Activated T-helper 17 cell treated with anti-CD3 and anti-CD28 coated beads, Interleukin-2, amount 50 U/mL, for 72 hours (primary cell): ENCODE results near the gene KRTAP10-6. TPM values are rescaled to one million over a fixed set of nuclear protein-coding genes. Genes with fewer than 3 reads are reported as not detected.
"Not testable (repeated sequence)": the region's sequence is repeated elsewhere in the genome, so short reads cannot be mapped to it uniquely, and the experiment has no call there.

Experiments
- ATAC-seq: fragments of 150-1000 bp; cut with Tn5 transposase; replicated peaks from 2 replicates; pipeline ENCODE4 v1.10.0; 2021; ENCODE audit warnings: mild to moderate bottlenecking, moderate library complexity
- H3K27ac Mint-ChIP-seq: one replicate; pipeline ENCODE4 v1.8.0; 2022; ENCODE audit warnings: mixed read lengths
- H3K27me3 Mint-ChIP-seq: one replicate; pipeline ENCODE4 v1.8.0; 2022; ENCODE audit warnings: mixed read lengths
- H3K36me3 Mint-ChIP-seq: one replicate; pipeline ENCODE4 v1.8.0; 2022; ENCODE audit warnings: low read depth, mild to moderate bottlenecking, mixed read lengths
- H3K4me1 Mint-ChIP-seq: one replicate; pipeline ENCODE4 v1.8.0; 2022; ENCODE audit warnings: mixed read lengths
- H3K4me3 Mint-ChIP-seq: one replicate; pipeline ENCODE4 v1.8.0; 2022; ENCODE audit warnings: mild to moderate bottlenecking, mixed read lengths
- H3K9me3 Mint-ChIP-seq: one replicate; pipeline ENCODE4 v1.8.0; 2022; ENCODE audit warnings: mixed read lengths
- total RNA-seq, 2 donors: library from RNA; stranded (reverse); gene quantifications; one replicate each; pipeline ENCODE4 v1.2.3, GENCODE V29; 2022

The KRTAP10-6 gene
- total RNA-seq, 2 donors from 2014 or later = not detected

DNA sequence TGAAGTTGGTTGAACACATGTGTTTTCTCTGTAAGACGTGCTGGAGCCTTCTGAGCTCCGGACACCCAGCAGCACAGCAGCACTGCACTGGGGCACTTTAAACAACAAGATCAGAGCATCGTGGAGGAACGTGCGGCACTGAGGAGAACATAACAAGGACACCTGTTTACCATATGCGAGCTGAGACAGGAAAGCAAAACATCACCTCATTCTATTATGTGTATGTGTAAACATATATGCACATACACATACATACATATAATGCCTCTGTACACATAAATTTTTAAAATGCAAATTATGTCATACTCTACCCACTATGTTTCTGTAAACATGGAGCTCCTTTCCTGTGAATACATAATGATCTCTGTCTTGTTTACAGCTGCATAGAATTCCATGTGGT lies 3.2 kb upstream of the KRTAP10-6 start:
- Mint-ChIP-seq H3K9me3 (peaks cover 5% of the 10 kb centered on the region), H3K27me3 (peaks cover 4% of the 10 kb centered on the region), H3K4me1 (no peaks in the 10 kb centered on the region), H3K36me3 (no peaks in the 10 kb centered on the region), H3K4me3 (no peak overlapping the region), H3K27ac (no peak overlapping the region)
- no peak for ATAC-seq

DNA sequence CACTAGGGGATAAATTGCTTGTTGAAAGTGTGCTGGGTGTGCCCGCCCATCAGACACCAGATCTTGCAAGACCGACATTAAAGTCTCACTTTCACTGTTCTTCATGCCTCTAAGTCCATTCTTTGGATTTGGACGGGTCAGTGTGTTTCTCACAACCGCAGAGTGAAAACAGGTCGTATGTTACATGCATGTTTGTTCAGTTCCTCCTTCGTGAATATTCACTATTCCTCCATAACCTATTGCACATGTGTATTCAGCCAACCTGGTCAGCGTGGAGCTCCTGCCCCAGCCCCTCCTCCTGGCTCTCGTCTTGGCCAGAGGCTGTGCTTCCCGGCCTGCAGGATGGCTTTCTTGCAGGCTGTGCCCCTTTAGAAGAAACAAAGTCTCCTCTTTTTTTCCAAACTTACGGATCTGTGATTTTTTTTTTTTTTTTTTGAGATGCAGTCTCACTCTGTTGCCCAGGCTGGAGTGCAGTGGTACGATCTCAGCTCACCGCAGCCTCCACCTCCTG lies 2.2 kb upstream of the KRTAP10-6 start:
- no peaks in the 10 kb centered on the region for H3K36me3 Mint-ChIP-seq
- H3K27ac Mint-ChIP-seq = no peak overlapping the region
- peaks cover 5% of the 10 kb centered on the region for H3K9me3 Mint-ChIP-seq
- ATAC-seq = no peak
- H3K4me3 Mint-ChIP-seq = no peak overlapping the region
- peaks cover 4% of the 10 kb centered on the region for H3K27me3 Mint-ChIP-seq
- no peaks in the 10 kb centered on the region for H3K4me1 Mint-ChIP-seq

DNA sequence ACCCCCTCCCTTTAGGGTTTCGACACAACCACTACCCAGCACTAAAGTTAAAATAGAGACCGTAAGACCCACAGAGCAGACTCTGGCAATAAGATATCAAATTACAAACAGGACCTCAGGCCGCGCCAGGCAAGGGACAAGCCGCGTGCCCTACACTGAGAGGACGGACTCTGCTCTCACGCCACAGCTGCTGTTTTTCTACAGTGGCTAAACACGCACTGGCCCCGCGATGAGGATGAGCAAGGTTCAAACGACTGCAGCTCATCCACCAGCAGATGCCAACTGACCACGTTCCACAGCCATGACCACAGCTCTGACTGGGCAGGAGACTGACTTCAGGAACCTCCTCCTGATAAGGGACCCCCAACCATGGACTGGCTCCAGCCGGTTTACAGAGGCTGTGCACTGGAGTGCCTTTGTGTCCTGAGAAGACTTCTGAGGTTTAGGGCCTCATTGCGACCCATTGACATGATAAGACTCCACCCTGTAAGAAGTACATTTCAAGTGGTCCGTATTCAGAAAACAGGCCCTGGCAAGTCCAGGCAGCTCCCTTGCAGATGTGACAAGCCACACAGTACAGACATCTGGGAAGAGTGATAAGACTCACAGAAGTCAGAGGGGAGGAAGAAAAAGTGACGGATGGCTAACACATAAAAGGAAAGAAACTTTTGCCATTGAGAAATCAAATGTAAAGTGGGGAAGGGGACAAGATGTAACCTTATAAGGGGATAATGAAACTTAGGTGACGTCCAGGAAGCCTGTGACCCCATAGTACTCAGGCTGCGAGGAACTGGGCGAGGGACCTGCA lies 1.5 kb upstream of the KRTAP10-6 start:
- peaks cover 4% of the 10 kb centered on the region for H3K9me3 Mint-ChIP-seq
- no peak overlapping the region for H3K4me3 Mint-ChIP-seq
- H3K4me1 Mint-ChIP-seq = no peaks in the 10 kb centered on the region
- H3K36me3 Mint-ChIP-seq = no peaks in the 10 kb centered on the region
- no peak for ATAC-seq
- peaks cover 7% of the 10 kb centered on the region for H3K27me3 Mint-ChIP-seq
- no peak overlapping the region for H3K27ac Mint-ChIP-seq

DNA sequence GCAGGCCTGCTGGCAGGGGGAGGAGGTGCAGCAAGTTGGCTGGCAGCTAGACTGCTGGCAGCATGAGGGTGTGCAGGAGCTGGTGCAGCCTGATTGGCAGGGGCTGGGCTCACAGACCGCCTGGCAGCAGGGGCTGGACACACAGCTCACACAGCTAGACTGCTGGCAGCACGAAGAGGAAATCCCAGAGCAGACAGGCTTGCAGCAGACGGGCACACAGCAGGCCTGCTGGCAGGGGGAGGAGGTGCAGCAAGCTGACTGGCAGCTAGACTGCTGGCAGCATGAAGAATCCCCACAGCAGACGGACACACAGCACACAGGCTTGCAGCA lies 539 bp downstream of the KRTAP10-6 start:
- not testable (repeated sequence) for H3K4me1 Mint-ChIP-seq, H3K27me3 Mint-ChIP-seq, H3K27ac Mint-ChIP-seq

DNA sequence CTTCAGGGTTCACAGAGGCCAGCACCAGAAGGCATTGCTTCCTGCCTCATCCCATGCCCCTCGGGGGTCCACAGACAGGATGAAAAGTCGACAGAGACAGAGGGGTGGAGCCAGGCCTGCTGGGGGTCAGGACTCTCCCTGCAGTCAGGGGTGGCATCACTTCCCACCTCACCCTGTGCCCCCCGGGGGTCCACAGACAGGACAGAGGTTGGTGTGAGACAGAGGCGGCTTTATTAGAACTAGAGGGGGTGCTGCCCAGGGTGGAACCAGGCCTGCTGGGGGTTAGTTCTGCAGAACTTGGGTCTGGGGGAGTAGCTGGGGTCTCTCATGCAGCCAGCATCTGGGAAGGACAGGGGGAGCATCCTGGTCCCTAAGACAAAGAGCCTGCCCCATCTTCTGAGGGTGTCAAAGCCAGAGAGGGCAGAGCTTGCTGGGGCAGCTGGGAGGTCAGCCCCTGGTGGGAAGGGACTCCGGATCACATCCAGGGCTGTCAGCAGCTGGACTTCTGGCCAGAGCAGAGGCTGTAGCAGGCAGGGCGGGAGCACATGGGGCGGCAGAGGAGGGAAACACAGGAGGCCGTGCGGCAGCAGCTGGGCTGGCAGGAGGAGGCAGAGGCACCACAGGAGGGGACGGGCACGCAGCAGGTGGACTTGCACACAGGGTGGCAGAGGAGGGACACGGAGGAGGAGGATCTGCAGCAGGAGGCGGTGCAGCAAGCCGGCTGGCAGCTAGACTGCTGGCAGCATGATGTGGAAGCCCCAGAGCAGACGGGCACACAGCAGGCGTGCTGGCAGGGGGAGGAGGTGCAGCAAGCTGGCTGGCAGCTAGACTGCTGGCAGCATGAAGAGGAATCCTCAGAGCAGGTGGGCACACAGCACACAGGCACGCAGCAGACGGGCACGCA lies 1.2 kb downstream of the KRTAP10-6 start:
- peaks cover 14% of the 10 kb centered on the region for H3K27me3 Mint-ChIP-seq
- H3K9me3 Mint-ChIP-seq, H3K4me1 Mint-ChIP-seq, H3K36me3 Mint-ChIP-seq, ATAC-seq, H3K4me3 Mint-ChIP-seq, H3K27ac Mint-ChIP-seq: not testable (repeated sequence)

More for the DNA sequence above, 539 bp downstream of the KRTAP10-6 start:
- not testable (repeated sequence) for H3K4me3 Mint-ChIP-seq, ATAC-seq, H3K36me3 Mint-ChIP-seq, H3K9me3 Mint-ChIP-seq

DNA sequence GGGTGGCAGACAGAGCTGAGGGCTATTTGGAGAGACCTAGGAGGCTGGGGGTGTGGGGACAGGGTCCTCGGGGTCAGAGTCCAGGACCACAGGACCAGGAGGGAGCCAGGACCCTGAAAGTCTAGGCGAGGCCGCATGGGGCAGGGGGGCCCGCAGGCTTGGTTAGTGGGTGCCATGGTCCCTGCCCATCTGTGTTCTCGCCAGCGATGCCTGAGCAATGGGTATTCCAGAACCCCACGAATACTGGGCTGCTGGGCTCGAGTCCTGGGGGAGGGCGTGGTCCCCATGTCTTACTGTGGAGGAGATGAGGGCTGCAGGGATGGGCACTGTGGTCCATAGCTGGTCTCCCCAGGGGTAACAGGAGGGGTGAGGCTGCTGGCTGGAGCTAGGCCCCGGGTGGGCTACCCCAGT lies 2.0 kb downstream of the KRTAP10-6 start:
- H3K36me3 Mint-ChIP-seq = no peaks in the 10 kb centered on the region
- no peak for ATAC-seq
- H3K4me3 Mint-ChIP-seq = no peak overlapping the region
- no peak overlapping the region for H3K27ac Mint-ChIP-seq
- H3K4me1 Mint-ChIP-seq = no peaks in the 10 kb centered on the region
- H3K27me3 Mint-ChIP-seq = peaks cover 17% of the 10 kb centered on the region
- H3K9me3 Mint-ChIP-seq = no peaks in the 10 kb centered on the region

DNA sequence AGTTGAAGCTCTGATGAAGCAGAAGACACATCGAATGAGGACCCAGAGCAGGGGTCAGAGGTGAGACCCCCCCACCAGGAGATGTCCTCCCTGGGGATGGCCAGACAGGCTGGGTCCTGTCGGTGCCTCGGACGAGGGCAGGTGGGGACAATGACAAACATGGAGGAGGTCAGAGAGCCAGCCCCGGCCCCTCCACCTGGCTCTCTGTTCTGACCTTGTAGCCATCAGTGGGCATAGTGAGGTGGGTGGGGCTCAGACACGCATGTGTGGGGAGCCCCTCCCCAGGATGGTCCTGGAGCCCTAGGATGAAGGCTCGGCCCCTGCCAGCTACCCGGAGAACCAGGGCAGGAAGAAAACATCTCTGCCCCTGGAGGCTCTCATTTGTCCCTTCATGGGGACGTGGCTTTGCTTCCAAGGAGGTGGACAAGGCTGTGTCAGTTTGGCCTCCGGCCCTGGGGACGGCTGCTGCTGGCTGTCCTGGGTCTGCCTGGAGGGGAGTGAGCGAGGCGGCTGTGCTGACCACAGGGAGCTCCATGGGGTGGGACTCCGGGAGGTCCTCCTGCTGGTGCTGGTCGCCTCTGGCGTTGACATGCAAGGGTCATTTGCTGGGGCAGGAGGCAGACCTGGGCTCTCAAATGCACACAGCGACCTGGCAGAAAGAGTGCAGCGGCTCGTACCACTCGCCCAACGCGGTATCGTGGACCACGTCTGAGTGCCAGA lies 2.6 kb downstream of the KRTAP10-6 start:
- Mint-ChIP-seq H3K4me3 (no peak overlapping the region), H3K9me3 (no peaks in the 10 kb centered on the region), H3K27ac (no peak overlapping the region), H3K36me3 (no peaks in the 10 kb centered on the region), H3K4me1 (no peaks in the 10 kb centered on the region), H3K27me3 (peaks cover 19% of the 10 kb centered on the region)
- ATAC-seq = no peak

DNA sequence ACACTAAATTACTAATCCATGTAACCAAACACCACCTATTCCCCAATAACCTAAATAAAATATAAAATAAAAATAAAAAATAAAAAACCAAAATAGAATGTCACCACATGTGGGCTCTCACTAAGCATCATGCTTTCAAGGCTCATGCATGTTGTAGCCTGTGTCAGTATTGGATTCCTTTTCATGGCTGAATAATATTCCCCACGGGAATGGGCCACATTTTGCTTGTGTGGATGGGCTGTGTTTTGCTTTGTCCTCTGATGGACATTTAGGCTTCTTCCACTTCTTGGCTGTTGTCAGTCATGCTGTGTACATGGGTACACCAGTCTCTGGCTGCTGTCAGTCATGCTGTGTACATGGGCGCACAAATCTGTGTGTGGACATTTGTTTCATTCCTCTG lies 3.2 kb downstream of the KRTAP10-6 start:
- no peak for ATAC-seq
- Mint-ChIP-seq H3K27me3 (peaks cover 19% of the 10 kb centered on the region), H3K27ac (no peak overlapping the region)

DNA sequence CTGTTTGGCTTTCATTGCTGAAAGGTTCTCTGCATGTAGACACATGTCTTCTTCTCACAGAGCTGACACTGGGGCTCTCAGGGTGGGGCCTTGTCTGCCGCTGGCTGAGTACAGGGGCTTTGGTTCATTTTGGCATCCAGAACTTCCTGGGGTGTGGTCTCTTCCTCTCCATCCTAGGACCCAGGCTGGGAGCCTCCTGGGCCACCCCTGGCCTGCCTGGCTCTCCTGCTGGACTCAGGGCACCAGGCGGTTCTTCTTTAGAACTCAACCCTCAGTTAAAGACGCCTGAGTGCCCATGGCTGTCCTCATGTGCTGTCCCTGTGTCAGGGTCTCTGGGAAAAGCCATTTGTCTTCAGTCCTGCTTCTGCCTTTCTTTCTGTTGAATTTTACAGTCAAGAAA lies 6.4 kb downstream of the KRTAP10-6 start:
- Mint-ChIP-seq H3K27ac (no peak overlapping the region), H3K9me3 (peaks cover 9% of the 10 kb centered on the region)
- ATAC-seq = no peak

More for the DNA sequence above, 3.2 kb downstream of the KRTAP10-6 start:
- Mint-ChIP-seq H3K9me3 (no peaks in the 10 kb centered on the region), H3K4me3 (no peak overlapping the region), H3K4me1 (no peaks in the 10 kb centered on the region), H3K36me3 (no peaks in the 10 kb centered on the region)

DNA sequence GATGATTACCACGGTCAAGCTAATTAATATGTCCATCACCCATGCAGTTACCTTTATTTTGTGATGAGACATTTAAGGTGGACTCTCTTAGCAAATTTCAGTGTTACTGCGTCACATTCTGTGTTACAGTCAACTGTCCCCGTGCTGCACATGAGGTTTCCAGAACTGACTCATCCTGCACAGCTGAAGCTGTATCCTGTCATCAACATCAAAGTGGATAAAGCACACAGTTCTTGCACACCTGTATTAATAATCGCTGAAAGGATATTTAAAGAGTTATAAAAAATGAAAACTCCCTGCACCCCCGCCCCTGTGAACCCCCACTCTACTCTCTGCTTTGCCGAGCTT lies 8.5 kb downstream of the KRTAP10-6 start:
- Mint-ChIP-seq H3K27me3 (peaks cover 16% of the 10 kb centered on the region), H3K4me3 (no peak overlapping the region)
- peak; percentile 100 for ATAC-seq

More for the DNA sequence above, 6.4 kb downstream of the KRTAP10-6 start:
- H3K4me1 Mint-ChIP-seq = no peaks in the 10 kb centered on the region
- peaks cover 19% of the 10 kb centered on the region for H3K27me3 Mint-ChIP-seq
- no peaks in the 10 kb centered on the region for H3K36me3 Mint-ChIP-seq
- no peak overlapping the region for H3K4me3 Mint-ChIP-seq

DNA sequence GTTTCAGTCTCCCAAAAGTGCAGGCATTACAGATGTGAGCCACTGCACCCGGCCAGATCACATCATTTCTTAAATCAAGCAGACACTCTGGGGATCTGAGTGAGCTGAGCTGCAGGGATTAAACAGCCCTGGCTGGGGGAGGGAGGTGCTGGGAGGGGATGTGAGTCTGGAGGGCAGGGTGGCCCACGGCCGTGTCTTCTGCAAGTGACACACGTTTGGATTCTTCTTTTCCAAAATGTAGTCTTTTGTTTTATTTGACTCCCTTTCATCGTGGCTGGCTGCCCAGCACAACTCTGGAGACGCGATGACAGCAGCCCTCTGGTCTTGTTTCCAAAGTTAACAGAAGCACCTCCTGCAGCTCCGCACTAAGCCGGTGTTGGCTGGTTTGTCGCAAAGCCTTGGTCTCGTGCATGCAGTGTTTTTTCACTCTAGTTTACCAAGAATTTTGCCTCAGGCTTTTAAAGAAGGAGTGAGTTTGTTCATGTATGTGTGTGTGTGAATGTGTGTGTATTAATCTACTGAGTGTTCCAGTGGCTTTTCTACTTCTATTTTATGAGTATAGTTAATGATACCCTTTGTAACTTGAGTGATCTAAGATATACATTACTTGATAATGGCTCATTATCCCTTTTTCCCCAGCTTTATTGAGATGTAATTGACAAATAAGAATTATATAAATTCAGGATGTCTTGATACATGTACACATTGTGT lies 9.1 kb downstream of the KRTAP10-6 start:
- Mint-ChIP-seq H3K4me3 (no peak overlapping the region), H3K27me3 (peaks cover 16% of the 10 kb centered on the region), H3K4me1 (no peaks in the 10 kb centered on the region), H3K27ac (no peak overlapping the region), H3K9me3 (peaks cover 10% of the 10 kb centered on the region), H3K36me3 (no peaks in the 10 kb centered on the region)
- peak; percentile 4 for ATAC-seq

More for the DNA sequence above, 8.5 kb downstream of the KRTAP10-6 start:
- Mint-ChIP-seq H3K4me1 (no peaks in the 10 kb centered on the region), H3K9me3 (peaks cover 10% of the 10 kb centered on the region), H3K27ac (no peak overlapping the region), H3K36me3 (no peaks in the 10 kb centered on the region)

DNA sequence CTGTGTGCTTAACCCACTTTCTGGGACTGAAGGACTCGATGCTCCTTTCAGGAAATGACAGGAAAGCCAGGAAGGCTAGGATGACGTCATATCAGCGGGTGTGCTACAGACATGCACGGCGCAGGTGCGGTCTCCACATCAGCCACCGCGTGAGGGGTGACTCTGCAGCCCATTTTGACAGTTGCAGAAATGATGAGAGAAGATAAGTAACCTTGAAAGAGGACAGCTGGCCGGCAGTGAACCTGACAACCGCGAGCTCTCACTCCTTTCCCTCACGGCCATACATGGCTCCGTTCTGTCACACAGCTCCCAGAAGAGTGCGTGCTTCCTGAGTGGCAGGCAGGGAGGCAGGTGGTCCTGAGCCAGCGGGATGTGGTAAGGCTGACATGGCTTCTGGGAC lies 10.2 kb downstream of the KRTAP10-6 start:
- H3K36me3 Mint-ChIP-seq = no peaks in the 10 kb centered on the region
- H3K4me3 Mint-ChIP-seq = no peak overlapping the region
- no peaks in the 10 kb centered on the region for H3K4me1 Mint-ChIP-seq
- no peak for ATAC-seq
- peaks cover 14% of the 10 kb centered on the region for H3K9me3 Mint-ChIP-seq
- H3K27me3 Mint-ChIP-seq = peaks cover 12% of the 10 kb centered on the region
- H3K27ac Mint-ChIP-seq = no peak overlapping the region

DNA sequence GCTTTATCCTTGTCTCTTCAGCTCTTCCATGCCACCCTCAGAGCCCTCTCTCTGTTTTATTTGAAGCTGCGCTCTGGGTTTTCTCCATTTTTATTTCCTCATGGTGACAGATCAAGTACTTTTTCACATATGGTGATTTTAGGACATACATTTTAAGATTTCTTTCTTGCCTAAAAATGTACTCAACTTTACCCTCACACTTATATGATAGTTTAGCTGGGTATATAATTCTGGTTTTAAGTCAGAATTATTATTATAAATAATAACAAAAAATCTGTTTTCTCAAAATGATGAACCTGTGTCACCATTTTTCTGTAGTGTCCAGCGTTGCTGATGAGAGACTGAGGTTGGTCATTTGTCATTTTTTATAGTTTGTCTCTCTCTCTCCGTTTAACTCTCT lies 11.1 kb downstream of the KRTAP10-6 start:
- H3K36me3 Mint-ChIP-seq = no peaks in the 10 kb centered on the region
- ATAC-seq = no peak
- peaks cover 5% of the 10 kb centered on the region for H3K27me3 Mint-ChIP-seq
- H3K4me1 Mint-ChIP-seq = no peaks in the 10 kb centered on the region
- H3K27ac Mint-ChIP-seq = no peak overlapping the region
- H3K4me3 Mint-ChIP-seq = no peak overlapping the region
- H3K9me3 Mint-ChIP-seq = peaks cover 17% of the 10 kb centered on the region
